ENCODE data around the gene CIDEB. TPM values are rescaled to one million over a fixed set of nuclear protein-coding genes. Genes with fewer than 3 reads are reported as not detected.

The CIDEB gene
- total and polyA plus RNA-seq, 2 of the 4 experiments (the other 2 are of a cell fraction), result under 0.01 to 0.19 TPM

DNA sequence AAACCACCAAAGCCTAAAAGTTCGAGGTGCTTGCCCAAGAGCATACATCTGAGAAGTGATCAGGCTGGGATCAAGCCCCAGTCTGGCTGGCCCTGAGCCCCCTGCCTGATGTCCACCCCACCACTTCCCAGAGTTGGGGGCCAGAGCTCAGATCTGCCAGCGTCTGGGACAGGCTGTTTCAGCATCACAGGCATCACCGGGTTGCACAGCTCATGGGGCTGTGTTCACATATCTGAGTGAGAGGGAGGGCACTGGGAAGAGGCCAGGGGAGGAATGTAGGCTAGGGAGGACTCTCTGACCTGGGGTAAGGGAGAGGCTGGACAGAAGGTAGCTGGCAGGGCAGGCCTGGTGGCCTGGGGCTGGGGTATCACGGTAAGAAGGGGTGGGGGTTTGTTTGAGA, 50.8 kb downstream of the CIDEB start:
- Histone ChIP-seq H2AK9ac (replicated peaks; ENCODE audit: low read depth, low read length, poor library complexity) (no peak overlapping the region), H3K27me3 (ENCODE audit: control insufficient read depth, insufficient read depth, low read length) (no peaks in the 10 kb centered on the region), H3K56ac (ENCODE audit: extremely low read depth, insufficient read depth, low read length) (no peak overlapping the region), H3K79me1 (ENCODE audit: low read depth in 1 of 2, low read length in 2 of 2) (peaks cover 0 to 2% of the 10 kb centered on the region in 2 experiments; a peak in 1 of 4 replicates), H4K20me1 (ENCODE audit: insufficient read depth, low read length) (no peaks in the 10 kb centered on the region), H2BK15ac (ENCODE audit: low read depth, low read length) (no peak overlapping the region), H2AFZ (replicated peaks; ENCODE audit: low read length, poor library complexity) (no peak overlapping the region), H3K4me1 (ENCODE audit: control insufficient read depth, insufficient read depth, low read length) (peaks cover 16% of the 10 kb centered on the region), H4K5ac (ENCODE audit: low read depth, low read length) (no peak overlapping the region), H3K4me2 (ENCODE audit: low read depth, low read length) (no peak overlapping the region), H2BK20ac (ENCODE audit: low read depth, low read length) (no peak overlapping the region), H4K91ac (ENCODE audit: insufficient read depth, low read depth, low read length) (no peak overlapping the region), H3K27ac (ENCODE audit: insufficient read depth, low read length) (no peak overlapping the region), H3K14ac (replicated peaks; ENCODE audit: low read depth, low read length) (no peak overlapping the region), H3K9me1 (ENCODE audit: insufficient read depth, low read length) (peaks cover 30% of the 10 kb centered on the region), H3K18ac (ENCODE audit: low read depth, low read length) (no peak overlapping the region), H2BK120ac (ENCODE audit: low read depth, low read length) (0 out of 2 replicates have a peak overlapping the region, but pooled peaks have one; percentile 17), H3K9me3 (ENCODE audit: control insufficient read depth, insufficient read depth, low read length) (no peaks in the 10 kb centered on the region), H3K4me3 (ENCODE audit: insufficient read depth, low read depth, low read length) (no peak overlapping the region), H2BK5ac (ENCODE audit: low read depth, low read length, poor library complexity, severe bottlenecking) (no peak overlapping the region), H3K36me3 (ENCODE audit: control insufficient read depth, insufficient read depth, low read length) (peaks cover 2% of the 10 kb centered on the region; the same call in 1 of the 2 replicates), H3K9ac (ENCODE audit: low read depth, low read length) (no peak overlapping the region), H3K4ac (ENCODE audit: low read depth, low read length) (no peak overlapping the region), H4K8ac (ENCODE audit: low read depth in 2 of 2, low read length in 2 of 2) (no peak overlapping the region), H2AK5ac (ENCODE audit: low read depth, low read length) (no peak overlapping the region), H3K23ac (ENCODE audit: low read depth, low read length) (no peak overlapping the region)
- TF ChIP-seq, protein P1, sequence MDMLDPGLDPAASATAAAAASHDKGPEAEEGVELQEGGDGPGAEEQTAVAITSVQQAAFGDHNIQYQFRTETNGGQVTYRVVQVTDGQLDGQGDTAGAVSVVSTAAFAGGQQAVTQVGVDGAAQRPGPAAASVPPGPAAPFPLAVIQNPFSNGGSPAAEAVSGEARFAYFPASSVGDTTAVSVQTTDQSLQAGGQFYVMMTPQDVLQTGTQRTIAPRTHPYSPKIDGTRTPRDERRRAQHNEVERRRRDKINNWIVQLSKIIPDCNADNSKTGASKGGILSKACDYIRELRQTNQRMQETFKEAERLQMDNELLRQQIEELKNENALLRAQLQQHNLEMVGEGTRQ (IDR thresholded peaks at IDR 0.05; ENCODE audit: low read depth, low read length), result no peak
- no peak for TF ChIP-seq FOS (IDR thresholded peaks at IDR 0.05; ENCODE audit: low read depth, low read length)
- TF ChIP-seq MXI1 (IDR thresholded peaks at IDR 0.05; ENCODE audit: borderline replicate concordance, low read depth, low read length), result no peak
- TF ChIP-seq MAFK (IDR thresholded peaks at IDR 0.05; ENCODE audit: low read depth, low read length), result no peak
- TF ChIP-seq, protein P2, sequence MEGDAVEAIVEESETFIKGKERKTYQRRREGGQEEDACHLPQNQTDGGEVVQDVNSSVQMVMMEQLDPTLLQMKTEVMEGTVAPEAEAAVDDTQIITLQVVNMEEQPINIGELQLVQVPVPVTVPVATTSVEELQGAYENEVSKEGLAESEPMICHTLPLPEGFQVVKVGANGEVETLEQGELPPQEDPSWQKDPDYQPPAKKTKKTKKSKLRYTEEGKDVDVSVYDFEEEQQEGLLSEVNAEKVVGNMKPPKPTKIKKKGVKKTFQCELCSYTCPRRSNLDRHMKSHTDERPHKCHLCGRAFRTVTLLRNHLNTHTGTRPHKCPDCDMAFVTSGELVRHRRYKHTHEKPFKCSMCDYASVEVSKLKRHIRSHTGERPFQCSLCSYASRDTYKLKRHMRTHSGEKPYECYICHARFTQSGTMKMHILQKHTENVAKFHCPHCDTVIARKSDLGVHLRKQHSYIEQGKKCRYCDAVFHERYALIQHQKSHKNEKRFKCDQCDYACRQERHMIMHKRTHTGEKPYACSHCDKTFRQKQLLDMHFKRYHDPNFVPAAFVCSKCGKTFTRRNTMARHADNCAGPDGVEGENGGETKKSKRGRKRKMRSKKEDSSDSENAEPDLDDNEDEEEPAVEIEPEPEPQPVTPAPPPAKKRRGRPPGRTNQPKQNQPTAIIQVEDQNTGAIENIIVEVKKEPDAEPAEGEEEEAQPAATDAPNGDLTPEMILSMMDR (conservative IDR thresholded peaks at IDR 0.05; ENCODE audit: low read depth, low read length), result no peak
- no peak for TF ChIP-seq RCOR1 (IDR thresholded peaks at IDR 0.05; ENCODE audit: insufficient replicate concordance, low read length)
- TF ChIP-seq MAZ (IDR thresholded peaks at IDR 0.05; ENCODE audit: borderline replicate concordance, low read depth, low read length), result no peak
- no peak for TF ChIP-seq RAD21 (IDR thresholded peaks at IDR 0.05; ENCODE audit: low read length)
- no peak for TF ChIP-seq NFE2L2 (IDR thresholded peaks at IDR 0.05; ENCODE audit: low read depth, low read length)
- TF ChIP-seq BHLHE40 (IDR thresholded peaks at IDR 0.05; ENCODE audit: low read depth, low read length), result no peak
- DNase-seq, result no peak
- intact Hi-C loops (cut with micrococcal nuclease), result loop anchor here (2.0 kb wide), 1 partner anchor 14 kb away; the partner anchor contains the start of gene RABGGTA
- ChIA-PET CTCF (no interaction called here), POLR2A (ENCODE audit: unreplicated experiment) (interaction anchor here (0.6 to 0.8 kb wide), 2 partner anchors 14 to 15 kb away, joined by 3 to 11 read pairs; partner anchors contain the start of gene RABGGTA)
- BruUV-seq (replicated peaks), result no TSS peak
- dilution Hi-C loops (cut with HindIII; ENCODE audit: low sequenced_read_pairs, unreplicated experiment), result no loop called here
- ATAC-seq (ENCODE audit: low read depth), result 0 out of 2 replicates have a peak, but pooled peaks have one; percentile 31
- in situ Hi-C loops (cut with MboI; ENCODE audit: low sequenced_read_pairs), result no loop called here
- WGBS, 2 experiments (ENCODE audit: extremely low coverage in 2 of 2, insufficient read length in 1 of 2), result 40% methylated on average over 1 of the region's 4 CpGs; no CpG with 5 or more reads in 1 of the 2 experiments
